HepG2 (cell line): ENCODE results near the gene ENTPD2. TPM values are rescaled to one million over a fixed set of nuclear protein-coding genes. Genes with fewer than 3 reads are reported as not detected.

Experiments used
- ATAC-seq: fragments of 200-7000 bp; cut with Tn5 transposase; 3 replicates; pipeline ENCODE4 v1.9.1; 2020; ENCODE audit warnings: mild to moderate bottlenecking, moderate library complexity
- BruUV-seq: library from RNA; stranded (reverse); fragments of 400-500 nt; replicated peaks from 2 replicates; lab custom pipeline; 2021; lab: Mats Ljungman, UMichigan
- CTCF ChIA-PET: fragments of 300-600 bp; formaldehyde crosslinking; extraction: SDS; loops from one replicate; lab custom pipeline; 2021; ENCODE audit warnings: low total read pairs, inconsistent platforms, low intra/inter-chr PET ratio; lab: Yijun Ruan, JAX
- POLR2A ChIA-PET: fragments of 350-600 bp; sonication (Branson Sonifier 250); formaldehyde crosslinking; loops from one replicate; lab custom pipeline; 2020; ENCODE audit warnings: antibody characterized with exemption, inconsistent platforms; lab: Yijun Ruan, JAX
- DNase-seq: peaks from one replicate; pipeline ENCODE4 v3.0.0-alpha.2; 2015; ENCODE audit warnings: low spot score
- FAIRE-seq: peaks from 3 replicates; lab custom pipeline; 2011; peaks lifted over from hg19 to GRCh38; lab: Jason Lieb, UNC
- H2AFZ ChIP-seq: one replicate; pipeline ENCODE4 v1.6.1; 2011; ENCODE audit warnings: low read length, inconsistent platforms
- H3K27ac ChIP-seq: fragments of 300-600 bp; 3 replicates; pipeline ENCODE4 v1.8.0; 2011; ENCODE audit warnings: mixed run types, mild to moderate bottlenecking, mixed read lengths, low read length, inconsistent platforms; ENCODE audit not compliant: insufficient read depth; ENCODE audit errors: extremely low read length
- H3K27me3 ChIP-seq, 2 experiments: fragments of 200-600 bp in 1 of 2; 2 replicates in 1 of 2; 3 replicates in 1 of 2; pipeline versions ENCODE4 v1.6.0 to v1.8.0; 2011; ENCODE audit warnings: low read length in 2 of 2, mild to moderate bottlenecking in 2 of 2, moderate library complexity in 2 of 2, inconsistent platforms in 1 of 2; ENCODE audit not compliant: insufficient read depth in 2 of 2, control insufficient read depth in 1 of 2
- H3K36me3 ChIP-seq, 2 experiments: fragments of 200-600 bp in 1 of 2; replicated peaks in 1 of 2; 2 replicates in 1 of 2; 3 replicates in 1 of 2; pipeline versions ENCODE4 v1.5.1 to v1.8.0; 2011; ENCODE audit warnings: low read length in 2 of 2, inconsistent platforms in 1 of 2; ENCODE audit not compliant: insufficient read depth in 2 of 2, control insufficient read depth in 1 of 2
- H3K4me1 ChIP-seq: 2 replicates; pipeline ENCODE4 v1.5.1; 2012; ENCODE audit warnings: low read length, inconsistent platforms; ENCODE audit not compliant: insufficient read depth
- H3K4me2 ChIP-seq: 2 replicates; pipeline ENCODE4 v1.6.0; 2011; ENCODE audit warnings: low read depth, low read length, inconsistent platforms
- H3K4me3 ChIP-seq, 3 experiments: fragments of 200-600 bp in 1 of 3; sonication (generic), shearing (Covaris generic) in 1 of 3; replicated peaks in 1 of 3; 2 replicates each; pipeline ENCODE4 v1.5.1; 2011 to 2016; ENCODE audit warnings: low read length in 3 of 3, inconsistent platforms in 2 of 3, low read depth in 2 of 3, mild to moderate bottlenecking in 2 of 3, control low read depth in 1 of 3, mixed read lengths in 1 of 3; ENCODE audit not compliant: insufficient read depth in 1 of 3
- H3K79me2 ChIP-seq: one replicate; pipeline ENCODE4 v1.6.1; 2011; ENCODE audit warnings: low read length, inconsistent platforms; ENCODE audit not compliant: insufficient read depth
- H3K9ac ChIP-seq: 2 replicates; pipeline ENCODE4 v1.6.0; 2011; ENCODE audit warnings: mild to moderate bottlenecking, low read depth, low read length, inconsistent platforms; ENCODE audit not compliant: insufficient read depth
- H3K9me3 ChIP-seq: 2 replicates; pipeline ENCODE4 v1.5.1; 2012; ENCODE audit warnings: mild to moderate bottlenecking, low read length
- H4K20me1 ChIP-seq: 2 replicates; pipeline ENCODE4 v1.6.0; 2011; ENCODE audit warnings: inconsistent platforms, mild to moderate bottlenecking, low read length, moderate library complexity; ENCODE audit not compliant: insufficient read depth
- ATF7 ChIP-seq, 2 experiments: fragments of 450-650 bp in 1 of 2; sonication (generic) in 1 of 2; formaldehyde crosslinking in 1 of 2; IDR thresholded peaks; 2 replicates each; pipeline versions ENCODE4 v1.4.0 to v1.6.1; 2016 to 2020; ENCODE audit warnings: antibody characterized with exemption in 1 of 2, mild to moderate bottlenecking in 1 of 2, missing genetic modification reagents in 1 of 2
- GPN1 ChIP-seq: sonication (generic); formaldehyde crosslinking; IDR thresholded peaks from 2 replicates; pipeline ENCODE4 v1.5.1; 2020; ENCODE audit warnings: missing genetic modification reagents, borderline replicate concordance
- SNAPC5 ChIP-seq: sonication (generic); formaldehyde crosslinking; IDR thresholded peaks from 2 replicates; pipeline ENCODE4 v1.8.1; 2023; ENCODE audit warnings: mild to moderate bottlenecking, missing genetic modification reagents, borderline replicate concordance
- STAG1 ChIP-seq: sonication (generic); formaldehyde crosslinking; IDR thresholded peaks from 2 replicates; pipeline ENCODE4 v1.4.0; 2020; ENCODE audit warnings: missing genetic modification reagents
- TFDP1 ChIP-seq: IDR thresholded peaks from 2 replicates; pipeline ENCODE4 v1.6.1; 2016; ENCODE audit warnings: missing compliant biosample characterization, missing genetic modification reagents, borderline replicate concordance
- ZBTB33 ChIP-seq: sonication (generic); formaldehyde crosslinking; IDR thresholded peaks from 2 replicates; pipeline ENCODE4 v1.4.0; 2020; ENCODE audit warnings: missing genetic modification reagents
- ZNF460 ChIP-seq: sonication (generic); formaldehyde crosslinking; IDR thresholded peaks from 2 replicates; pipeline ENCODE4 v1.5.1; 2020; ENCODE audit warnings: missing genetic modification reagents, mild to moderate bottlenecking, borderline replicate concordance
- ZNF552 ChIP-seq: sonication (generic); formaldehyde crosslinking; IDR thresholded peaks from 2 replicates; pipeline ENCODE4 v1.9.0; 2022; ENCODE audit warnings: missing genetic modification reagents, mild to moderate bottlenecking, borderline replicate concordance
- ZNF564 ChIP-seq: sonication (generic); formaldehyde crosslinking; IDR thresholded peaks from 2 replicates; pipeline ENCODE4 v1.8.1; 2023; ENCODE audit warnings: mild to moderate bottlenecking, missing genetic modification reagents
- ZNF770 ChIP-seq: sonication (generic); formaldehyde crosslinking; IDR thresholded peaks from 2 replicates; pipeline ENCODE4 v1.5.0; 2020; ENCODE audit warnings: mild to moderate bottlenecking, missing genetic modification reagents
- WGBS: methylation state at CpG from one replicate; pipeline ENCODE4 v1.1.6; 2017; ENCODE audit warnings: low lambda C conversion rate; 5-methylcytosine and 5-hydroxymethylcytosine counted together
- in situ Hi-C: cut with HindIII; loops from 2 replicates; pipeline ENCODE4 v1.10.0; 2017; ENCODE audit warnings: low pct_unique_long_range_greater_than_20kb; ENCODE audit not compliant: extremely low pct_ligation_motif_present
- intact Hi-C: fragments of 100-400 bp; cut with micrococcal nuclease; formaldehyde crosslinking; loops from one replicate; pipeline ENCODE4 v1.10.0; 2022; ENCODE audit not compliant: unreplicated experiment
- polyA plus RNA-seq, 8 experiments: library from polyadenylated mRNA; depleted of rRNA in 3 of 8; stranded (reverse) in 7 of 8; unstranded in 1 of 8; fragments of >200 nt; fragmentation: Illumina TruSeq in 4 of 8; extraction: Trizol in 4 of 8; gene quantifications; 2 replicates each; pipeline versions ENCODE4 v1.2.1 to v1.2.3, GENCODE V29; 2011 to 2016; ENCODE audit warnings: low read depth in 4 of 8, missing spikeins in 1 of 8, mixed read lengths in 1 of 8; ENCODE audit not compliant: insufficient read depth in 1 of 8
- total RNA-seq, 5 experiments: library from RNA; depleted of rRNA; stranded (reverse); fragments of >200 nt; fragmentation: Illumina TruSeq; extraction: Trizol; gene quantifications; 2 replicates each; pipeline ENCODE4 v1.2.3, GENCODE V29; 2016; ENCODE audit warnings: low read depth in 1 of 5

The ENTPD2 gene
- total and polyA plus RNA-seq, 2 of the 13 experiments (the other 11 are each of a cell fraction or from before 2014, with no cell fraction given), result 0.95 to 3.2 TPM

- TF ChIP-seq ZBTB33 (peak; percentile 94), STAG1 (peak; percentile 54)
Observed at GRCh38 chr9:137004285-137004684, 49.6 kb downstream of the ENTPD2 start (continued).

- no peaks in the 10 kb centered on the region for H3K27me3 ChIP-seq
- no peak overlapping the region for H3K4me3 ChIP-seq
- no peaks in the 10 kb centered on the region for H3K79me2 ChIP-seq
- in situ Hi-C loops (no loop called here), intact Hi-C loops (no loop called here)
- H2AFZ ChIP-seq, result no peak overlapping the region
- ChIA-PET POLR2A (interaction anchor here (3.5 kb wide), 1 partner anchor 10 kb away, joined by 22 read pairs; the partner anchor contains the start of gene PAXX), CTCF (no interaction called here)
- H3K4me2 ChIP-seq, result no peak overlapping the region
- no TSS peak for BruUV-seq
- TF ChIP-seq ZNF564 (CRISPR knock-in tag) (no peak), ATF7 (IDR thresholded peaks at IDR 0.05) (no peak), ATF7 (CRISPR knock-in tag; IDR thresholded peaks at IDR 0.05) (no peak), GPN1 (CRISPR knock-in tag) (no peak), SNAPC5 (CRISPR knock-in tag) (no peak), ZNF552 (CRISPR knock-in tag) (no peak), ZNF770 (CRISPR knock-in tag) (peak; percentile 6; the same call in 1 of the 2 replicates), ZNF460 (CRISPR knock-in tag) (no peak), TFDP1 (CRISPR knock-in tag) (no peak)
- no peak for DNase-seq
- H3K9ac ChIP-seq, result no peak overlapping the region
- H3K36me3 ChIP-seq, result no peaks in the 10 kb centered on the region
- ATAC-seq, result no peak
- peaks cover 4% of the 10 kb centered on the region; the same call in 1 of the 2 replicates for H3K9me3 ChIP-seq
- no peak overlapping the region for H3K27ac ChIP-seq
- 68% methylated on average over 8 of the region's 10 CpGs for WGBS
- H3K4me1 ChIP-seq, result peaks cover 41% of the 10 kb centered on the region
- no peaks in the 10 kb centered on the region for H4K20me1 ChIP-seq
- FAIRE-seq, result no peak
Observed at GRCh38 chr9:137002646-137003041, 51.2 kb downstream of the ENTPD2 start.
